Measurements from ENCODE around the gene TNFRSF14. TPM values are rescaled to one million over a fixed set of nuclear protein-coding genes. Genes with fewer than 3 reads are reported as not detected.

TNFRSF14 gene
- total RNA-seq, 1 donor from 2014 or later = 6.5 TPM

DNA sequence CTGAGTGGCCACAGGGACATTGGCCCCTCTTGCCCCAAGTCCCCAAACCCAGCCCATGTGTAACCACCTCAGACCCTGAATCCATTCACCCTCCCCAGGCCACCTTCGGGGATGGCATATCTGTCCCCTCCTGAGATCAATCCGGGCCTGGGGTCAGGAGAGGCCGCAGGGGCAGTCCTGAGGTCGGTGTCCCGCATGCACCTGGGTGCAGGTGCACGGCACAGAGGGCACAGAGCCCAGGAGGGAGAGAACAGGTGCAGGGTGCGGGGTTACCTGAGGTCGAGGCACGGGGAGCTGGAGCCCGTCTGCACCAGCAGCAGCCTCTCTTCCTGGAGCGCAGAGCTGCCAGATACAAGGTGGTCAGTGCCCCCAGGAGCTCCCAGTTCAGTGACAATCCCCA, 46.6 kb upstream of the TNFRSF14 start:
- Mint-ChIP-seq H3K9me3 (ENCODE audit: unreplicated experiment) (no peaks in the 10 kb centered on the region), H3K4me1 (ENCODE audit: unreplicated experiment) (peaks cover 3% of the 10 kb centered on the region), H3K36me3 (ENCODE audit: unreplicated experiment) (peaks cover 5% of the 10 kb centered on the region), H3K27me3 (ENCODE audit: unreplicated experiment) (no peaks in the 10 kb centered on the region), H3K4me3 (ENCODE audit: unreplicated experiment) (no peak overlapping the region), H3K27ac (ENCODE audit: unreplicated experiment) (no peak overlapping the region)
- no peak for DNase-seq (ENCODE audit: extremely low spot score, unreplicated experiment)
- TF ChIP-seq, protein P1, sequence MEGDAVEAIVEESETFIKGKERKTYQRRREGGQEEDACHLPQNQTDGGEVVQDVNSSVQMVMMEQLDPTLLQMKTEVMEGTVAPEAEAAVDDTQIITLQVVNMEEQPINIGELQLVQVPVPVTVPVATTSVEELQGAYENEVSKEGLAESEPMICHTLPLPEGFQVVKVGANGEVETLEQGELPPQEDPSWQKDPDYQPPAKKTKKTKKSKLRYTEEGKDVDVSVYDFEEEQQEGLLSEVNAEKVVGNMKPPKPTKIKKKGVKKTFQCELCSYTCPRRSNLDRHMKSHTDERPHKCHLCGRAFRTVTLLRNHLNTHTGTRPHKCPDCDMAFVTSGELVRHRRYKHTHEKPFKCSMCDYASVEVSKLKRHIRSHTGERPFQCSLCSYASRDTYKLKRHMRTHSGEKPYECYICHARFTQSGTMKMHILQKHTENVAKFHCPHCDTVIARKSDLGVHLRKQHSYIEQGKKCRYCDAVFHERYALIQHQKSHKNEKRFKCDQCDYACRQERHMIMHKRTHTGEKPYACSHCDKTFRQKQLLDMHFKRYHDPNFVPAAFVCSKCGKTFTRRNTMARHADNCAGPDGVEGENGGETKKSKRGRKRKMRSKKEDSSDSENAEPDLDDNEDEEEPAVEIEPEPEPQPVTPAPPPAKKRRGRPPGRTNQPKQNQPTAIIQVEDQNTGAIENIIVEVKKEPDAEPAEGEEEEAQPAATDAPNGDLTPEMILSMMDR (IDR thresholded peaks at IDR 0.05) = no peak

DNA sequence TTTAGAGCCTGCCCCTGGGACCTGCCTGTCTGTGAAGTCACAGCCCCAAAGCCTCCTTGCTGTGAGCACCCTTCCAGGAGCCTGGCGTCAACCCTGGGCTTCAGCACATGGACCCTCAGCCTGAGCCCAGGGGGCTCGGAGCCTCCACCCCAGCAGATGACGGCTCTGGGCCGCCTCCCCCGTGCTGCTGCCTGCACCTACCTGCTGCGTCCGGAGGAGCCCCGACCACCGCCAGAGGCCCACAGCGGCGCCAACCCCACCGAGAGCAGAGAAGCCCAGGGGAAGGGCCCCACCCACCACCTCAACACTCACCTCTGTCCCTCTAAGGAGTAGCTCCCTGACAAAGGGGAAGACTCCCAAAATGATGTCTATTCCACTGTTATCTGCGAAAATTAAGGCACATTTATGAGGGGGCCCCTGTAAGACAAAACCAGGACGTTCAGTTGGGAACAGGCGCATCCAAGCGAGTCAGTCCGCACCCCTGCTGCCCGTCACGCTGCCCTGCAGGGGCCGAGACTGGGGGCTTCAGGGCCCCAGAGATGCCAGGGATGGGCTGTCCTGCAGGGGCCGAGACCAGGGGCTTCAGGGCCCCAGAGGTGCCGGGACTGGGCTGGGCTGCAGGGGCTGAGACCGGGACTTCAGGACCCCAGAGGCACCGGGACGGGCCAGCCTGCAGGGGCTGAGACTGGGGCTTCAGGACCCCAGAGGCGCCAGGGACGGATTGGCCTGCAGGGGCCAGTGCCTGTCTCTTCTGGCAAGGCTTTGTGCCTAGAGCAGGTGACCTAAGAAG, 45.6 kb upstream of the TNFRSF14 start:
- Mint-ChIP-seq H3K4me1 (ENCODE audit: unreplicated experiment) (peaks cover 2% of the 10 kb centered on the region), H3K36me3 (ENCODE audit: unreplicated experiment) (peaks cover 5% of the 10 kb centered on the region), H3K4me3 (ENCODE audit: unreplicated experiment) (no peak overlapping the region), H3K27me3 (ENCODE audit: unreplicated experiment) (no peaks in the 10 kb centered on the region), H3K9me3 (ENCODE audit: unreplicated experiment) (no peaks in the 10 kb centered on the region), H3K27ac (ENCODE audit: unreplicated experiment) (no peak overlapping the region)
- TF ChIP-seq, protein P1 (IDR thresholded peaks at IDR 0.05) = no peak
- no peak for DNase-seq (ENCODE audit: extremely low spot score, unreplicated experiment)

DNA sequence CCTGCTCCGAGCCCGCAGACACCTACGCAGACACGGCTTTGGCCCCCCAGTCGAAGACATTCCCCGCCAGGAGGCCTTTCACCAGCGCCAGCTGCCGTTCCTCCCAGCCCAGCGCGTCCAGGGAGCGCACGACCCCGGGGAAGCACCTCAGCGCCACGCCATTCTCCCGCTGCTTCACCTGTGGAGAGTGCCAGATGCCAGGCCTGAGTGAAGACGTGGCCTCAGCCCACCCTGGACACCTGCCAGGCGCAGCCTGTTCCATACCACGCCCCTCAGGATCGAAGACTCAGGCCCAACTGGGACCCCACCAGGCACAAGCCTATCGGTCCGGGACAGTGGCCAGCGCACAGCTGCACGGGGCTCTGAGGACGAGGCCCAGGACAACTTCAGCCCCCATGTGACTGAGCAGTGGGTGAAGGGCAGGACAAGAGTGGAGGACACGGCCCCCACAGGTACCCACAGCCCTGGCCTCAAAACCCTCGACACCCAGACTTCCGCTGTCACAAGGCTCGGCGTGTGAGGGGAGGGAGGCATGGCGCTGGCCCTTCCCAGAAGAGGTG, 43.2 kb upstream of the TNFRSF14 start:
- no peak overlapping the region for H3K27ac Mint-ChIP-seq (ENCODE audit: unreplicated experiment)
- no peaks in the 10 kb centered on the region for H3K27me3 Mint-ChIP-seq (ENCODE audit: unreplicated experiment)
- peaks cover 12% of the 10 kb centered on the region for H3K36me3 Mint-ChIP-seq (ENCODE audit: unreplicated experiment)
- H3K9me3 Mint-ChIP-seq (ENCODE audit: unreplicated experiment) = no peaks in the 10 kb centered on the region
- H3K4me1 Mint-ChIP-seq (ENCODE audit: unreplicated experiment) = no peaks in the 10 kb centered on the region
- no peak for DNase-seq (ENCODE audit: extremely low spot score, unreplicated experiment)
- TF ChIP-seq, protein P1 (IDR thresholded peaks at IDR 0.05) = no peak
- no peak overlapping the region for H3K4me3 Mint-ChIP-seq (ENCODE audit: unreplicated experiment)

DNA sequence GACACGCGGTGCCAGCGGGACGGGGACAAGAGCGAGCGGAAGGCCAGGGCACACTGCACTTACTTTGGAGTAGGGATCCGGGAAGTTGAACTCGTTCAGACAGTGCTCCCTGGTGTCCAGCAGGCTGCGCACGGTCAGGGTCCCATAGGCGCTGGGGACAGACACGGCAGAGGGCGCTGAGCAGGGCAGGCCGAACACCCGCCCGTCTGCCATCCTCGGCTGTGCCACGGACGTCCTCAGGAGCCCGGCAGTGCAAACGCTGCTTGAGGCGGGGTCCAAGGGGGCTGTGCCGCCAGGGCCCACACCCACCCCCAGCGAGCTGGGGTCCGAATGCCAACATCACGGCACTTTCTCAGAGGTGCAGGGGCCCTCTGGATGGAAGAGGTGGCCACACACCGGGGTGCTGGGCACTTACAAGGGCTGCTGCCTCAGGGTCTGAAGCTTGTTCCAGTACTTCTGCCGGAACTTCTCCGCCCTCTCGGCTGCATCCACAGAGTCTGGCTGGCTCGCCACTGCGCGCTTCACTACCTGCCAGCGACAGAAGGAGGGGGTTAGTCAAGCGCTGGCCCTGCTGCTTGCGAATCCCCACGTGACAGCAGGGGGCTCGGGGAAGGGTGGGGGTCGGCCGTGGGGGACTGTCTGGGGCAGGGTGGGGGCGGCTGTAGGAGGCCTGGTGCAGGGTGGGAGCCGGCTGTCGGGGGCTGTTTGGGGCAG, 42.1 kb upstream of the TNFRSF14 start:
- H3K4me1 Mint-ChIP-seq (ENCODE audit: unreplicated experiment) = no peaks in the 10 kb centered on the region
- no peak overlapping the region for H3K4me3 Mint-ChIP-seq (ENCODE audit: unreplicated experiment)
- H3K9me3 Mint-ChIP-seq (ENCODE audit: unreplicated experiment) = no peaks in the 10 kb centered on the region
- H3K36me3 Mint-ChIP-seq (ENCODE audit: unreplicated experiment) = peaks cover 21% of the 10 kb centered on the region
- TF ChIP-seq, protein P1 (IDR thresholded peaks at IDR 0.05) = no peak
- no peak for DNase-seq (ENCODE audit: extremely low spot score, unreplicated experiment)
- no peak overlapping the region for H3K27ac Mint-ChIP-seq (ENCODE audit: unreplicated experiment)
- H3K27me3 Mint-ChIP-seq (ENCODE audit: unreplicated experiment) = no peaks in the 10 kb centered on the region
